H1 (cell line): ENCODE results near the gene PROM2.

Source experiments
- ASH2L ChIP-seq: fragments of 200-600, 300-600 bp; sonication (generic); IDR thresholded peaks from one replicate; pipeline ENCODE4 v1.7.1; 2017; ENCODE audit warnings: low read length
- BRCA1 ChIP-seq: IDR thresholded peaks from 2 replicates; pipeline ENCODE4 v1.6.1; 2012; ENCODE audit warnings: low read depth, low read length, improper control_type of control experiment
- CEBPB ChIP-seq: IDR thresholded peaks from 2 replicates; pipeline ENCODE4 v1.6.1; 2012; ENCODE audit warnings: low read depth, low read length
- TF ChIP-seq, protein P1 (sequence below), 3 experiments: IDR thresholded peaks; 1 replicate in 2 of 3; 2 replicates in 1 of 3; pipeline versions ENCODE4 v1.5.1 to v1.6.1; 2011; ENCODE audit warnings: low read length in 3 of 3, mild to moderate bottlenecking in 3 of 3, inconsistent platforms in 2 of 3, low read depth in 1 of 3, moderate library complexity in 1 of 3; ENCODE audit not compliant: insufficient read depth in 1 of 3; ENCODE audit errors: control extremely low read depth in 1 of 3

DNA sequence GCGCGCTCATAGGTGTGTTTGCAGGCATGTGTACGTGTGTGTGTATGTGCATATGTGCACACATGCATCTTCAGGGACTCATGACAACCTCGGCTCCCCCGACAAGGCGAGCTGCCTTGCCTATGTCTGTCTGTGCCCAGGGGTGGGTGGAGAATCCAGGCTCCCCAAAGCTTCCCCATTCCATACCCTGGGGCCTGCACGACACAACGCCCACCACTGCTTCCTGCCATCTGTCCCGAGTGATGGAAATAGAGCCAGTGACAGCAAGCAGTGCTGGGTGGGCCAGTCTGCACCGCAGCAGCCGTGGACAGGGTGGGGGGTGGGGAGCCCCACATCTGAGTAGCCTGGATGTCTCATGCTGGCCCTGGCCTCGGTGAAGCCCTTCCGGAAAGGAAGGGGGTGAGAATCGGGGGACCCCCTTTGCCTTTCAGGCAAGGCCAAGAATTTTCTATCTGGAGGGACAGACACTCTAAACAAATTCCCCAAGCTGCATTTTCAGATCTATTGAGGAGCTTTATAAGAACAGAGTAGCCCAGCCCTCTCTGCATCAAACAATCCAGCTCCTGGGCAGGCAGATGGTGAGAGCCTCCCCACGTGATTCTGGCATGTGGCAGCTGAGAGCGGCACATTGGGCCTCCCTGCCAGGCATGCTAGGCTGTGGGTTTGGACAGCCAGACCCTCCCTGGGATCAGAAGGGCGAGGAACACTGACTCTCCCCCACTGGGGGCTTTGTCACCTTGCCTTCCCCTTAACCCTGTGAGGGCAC lies 27.8 kb downstream of the PROM2 start:
- TF ChIP-seq BRCA1 (no peak), CEBPB (no peak), ASH2L (no peak)
- TF ChIP-seq, protein P1, sequence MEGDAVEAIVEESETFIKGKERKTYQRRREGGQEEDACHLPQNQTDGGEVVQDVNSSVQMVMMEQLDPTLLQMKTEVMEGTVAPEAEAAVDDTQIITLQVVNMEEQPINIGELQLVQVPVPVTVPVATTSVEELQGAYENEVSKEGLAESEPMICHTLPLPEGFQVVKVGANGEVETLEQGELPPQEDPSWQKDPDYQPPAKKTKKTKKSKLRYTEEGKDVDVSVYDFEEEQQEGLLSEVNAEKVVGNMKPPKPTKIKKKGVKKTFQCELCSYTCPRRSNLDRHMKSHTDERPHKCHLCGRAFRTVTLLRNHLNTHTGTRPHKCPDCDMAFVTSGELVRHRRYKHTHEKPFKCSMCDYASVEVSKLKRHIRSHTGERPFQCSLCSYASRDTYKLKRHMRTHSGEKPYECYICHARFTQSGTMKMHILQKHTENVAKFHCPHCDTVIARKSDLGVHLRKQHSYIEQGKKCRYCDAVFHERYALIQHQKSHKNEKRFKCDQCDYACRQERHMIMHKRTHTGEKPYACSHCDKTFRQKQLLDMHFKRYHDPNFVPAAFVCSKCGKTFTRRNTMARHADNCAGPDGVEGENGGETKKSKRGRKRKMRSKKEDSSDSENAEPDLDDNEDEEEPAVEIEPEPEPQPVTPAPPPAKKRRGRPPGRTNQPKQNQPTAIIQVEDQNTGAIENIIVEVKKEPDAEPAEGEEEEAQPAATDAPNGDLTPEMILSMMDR (IDR thresholded peaks at IDR 0.05; ENCODE audit: control extremely low read depth in 1 of 3, insufficient read depth in 1 of 3, low read depth in 1 of 3, low read length in 3 of 3) = no peak
